Activated T-cell treated with anti-CD3 and anti-CD28 coated beads, Interleukin-2, amount 50 U/mL, for 48 hours (primary cell): ENCODE results near the gene GLYAT.
A peak's percentile ranks its signal among the peaks of the same experiment; 100 is the strongest.

Experiments used
- DNase-seq, 2 experiments: peaks; one replicate each; pipeline ENCODE4 v3.0.0-alpha.2; 2020

GLYAT gene

GRCh38 chr11:58731819-58732218 is at the start of gene GLYAT:
Gene GLYAT (minus strand): TSS chr11:58731943. CDS start chr11:58724496, 7,447 bp downstream.
- DNase-seq = no peak

- DNase-seq = no peak
Observed at GRCh38 chr11:58781345-58781744, 49.6 kb upstream of the GLYAT start.

GRCh38 chr11:58780578-58780977 is 48.8 kb upstream of the GLYAT start:
- no peak for DNase-seq

- DNase-seq = no peak
Observed at GRCh38 chr11:58776891-58777710, 45.4 kb upstream of the GLYAT start.

- DNase-seq = peak; percentile 26 to 30
Observed at GRCh38 chr11:58775066-58775708, 43.4 kb upstream of the GLYAT start.

GRCh38 chr11:58774164-58774593 is 42.4 kb upstream of the GLYAT start:
- no peak for DNase-seq

GRCh38 chr11:58773337-58773736 is 41.6 kb upstream of the GLYAT start:
- no peak for DNase-seq

GRCh38 chr11:58772329-58773285 is 40.9 kb upstream of the GLYAT start:
- no peak for DNase-seq

- no peak for DNase-seq
Observed at GRCh38 chr11:58771458-58771855, 39.7 kb upstream of the GLYAT start.

GRCh38 chr11:58770627-58771457 is 39.1 kb upstream of the GLYAT start:
- no peak for DNase-seq

GRCh38 chr11:58770166-58770565 is 38.4 kb upstream of the GLYAT start:
- no peak for DNase-seq

- no peak for DNase-seq
Observed at GRCh38 chr11:58769308-58769707, 37.6 kb upstream of the GLYAT start.

- DNase-seq = no peak
Observed at GRCh38 chr11:58768137-58768536, 36.4 kb upstream of the GLYAT start.

- no peak for DNase-seq
Observed at GRCh38 chr11:58765078-58765477, 33.3 kb upstream of the GLYAT start.

- no peak for DNase-seq
Observed at GRCh38 chr11:58763120-58763490, 31.4 kb upstream of the GLYAT start.

GRCh38 chr11:58762284-58763119 is 30.8 kb upstream of the GLYAT start:
- DNase-seq = no peak

GRCh38 chr11:58757439-58757838 is 25.7 kb upstream of the GLYAT start:
- no peak for DNase-seq

- no peak for DNase-seq
Observed at GRCh38 chr11:58745705-58746364, 14.1 kb upstream of the GLYAT start.

GRCh38 chr11:58744988-58745704 is 13.4 kb upstream of the GLYAT start:
- DNase-seq = no peak
